Stimulated activated CD4-positive, alpha-beta T cell treated with anti-CD3 and anti-CD28 coated beads, Interleukin-4, amount 100 ng/mL, for 1 hour (primary cell): ENCODE results near the gene ZDHHC11.
"Not testable (repeated sequence)": the region's sequence is repeated elsewhere in the genome, so short reads cannot be mapped to it uniquely, and the experiment has no call there.

ENCODE experiments used
- DNase-seq: peaks from one replicate; pipeline ENCODE4 v3.0.0-alpha.2; 2020

The ZDHHC11 gene

DNA sequence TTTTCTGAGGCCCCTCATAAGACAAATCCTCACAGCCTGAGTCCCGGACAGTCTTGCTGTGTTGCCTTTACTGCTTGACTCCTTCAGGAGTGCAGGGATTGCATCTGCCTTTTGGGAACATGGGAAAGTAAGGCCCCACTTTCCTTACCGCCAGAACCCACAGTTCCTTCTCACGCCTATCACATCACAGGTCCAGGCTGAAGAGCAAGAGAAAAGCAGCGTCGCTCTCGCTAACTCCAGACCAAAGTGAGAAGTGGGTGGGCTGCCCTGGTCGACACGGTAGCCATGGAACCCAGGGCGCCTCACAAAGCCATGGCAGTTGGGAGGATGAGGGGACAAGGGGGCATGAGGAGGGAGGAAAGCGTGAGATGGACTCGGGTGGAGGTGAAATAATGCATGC, 7.9 kb upstream of the ZDHHC11 start:
- no peak for DNase-seq

DNA sequence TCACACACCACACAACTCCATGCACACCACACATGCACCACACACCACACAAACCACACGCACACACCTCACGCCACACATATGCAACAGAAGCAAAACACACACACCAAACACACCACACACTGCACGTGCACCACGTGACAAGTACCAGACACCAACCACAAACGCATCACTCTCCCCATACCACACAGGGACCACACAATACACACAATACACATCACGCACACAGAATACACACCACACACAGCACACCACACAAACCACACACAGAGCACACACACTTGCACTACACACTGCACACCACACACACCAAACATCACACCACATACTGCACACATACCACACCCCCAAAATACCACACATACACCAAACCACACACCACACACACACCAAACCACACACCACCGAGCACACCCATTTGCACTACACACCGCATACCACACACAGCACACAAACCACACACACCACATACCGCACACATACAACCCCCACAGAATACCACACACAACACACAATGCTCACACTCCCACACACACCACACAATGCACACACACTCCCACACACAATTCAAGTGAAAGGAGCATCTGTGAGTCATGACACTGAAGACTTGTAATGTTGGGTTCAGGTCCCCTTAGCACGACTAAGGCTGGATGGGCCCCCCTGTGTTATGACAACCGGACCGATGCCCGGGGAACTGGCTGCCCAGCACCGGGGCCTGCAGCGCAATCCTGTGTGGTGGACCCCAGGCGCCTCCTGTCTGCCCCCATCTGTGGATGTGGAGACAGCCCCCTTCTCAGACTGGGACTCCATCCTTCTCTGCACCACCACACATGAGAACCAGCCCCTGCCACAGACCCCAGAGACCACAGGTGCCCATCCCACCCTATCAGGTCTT, 6.0 kb upstream of the ZDHHC11 start:
- no peak for DNase-seq

DNA sequence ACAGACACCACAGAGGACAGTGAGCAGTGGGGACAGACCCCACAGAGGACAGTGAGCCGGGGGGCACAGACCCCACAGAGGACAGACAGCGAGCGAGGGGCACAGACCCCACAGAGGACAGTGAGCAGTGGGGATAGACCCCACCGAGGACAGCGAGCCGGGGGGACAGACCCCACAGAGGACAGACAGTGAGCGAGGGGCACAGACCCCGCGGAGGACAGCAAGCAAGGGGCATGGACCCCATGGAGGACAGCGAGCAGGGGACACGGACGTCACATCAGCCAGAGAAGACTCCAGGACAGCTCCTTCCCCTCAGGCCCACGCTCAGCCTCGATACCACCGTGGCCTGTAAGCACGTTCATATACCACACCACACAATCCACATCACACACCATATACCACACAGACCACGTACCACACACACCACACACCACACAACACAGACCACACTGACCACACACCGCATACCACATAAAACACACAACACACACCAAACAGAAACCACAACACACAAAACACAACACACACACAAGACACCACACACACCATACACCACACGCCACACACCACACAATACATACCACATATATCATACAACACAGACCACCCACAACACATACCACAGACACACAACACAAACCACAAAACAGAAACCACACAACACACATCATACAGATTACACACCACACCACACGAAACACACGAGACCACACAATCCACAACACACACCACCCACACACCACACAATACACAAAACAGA, 5.2 kb upstream of the ZDHHC11 start:
- DNase-seq: no peak

DNA sequence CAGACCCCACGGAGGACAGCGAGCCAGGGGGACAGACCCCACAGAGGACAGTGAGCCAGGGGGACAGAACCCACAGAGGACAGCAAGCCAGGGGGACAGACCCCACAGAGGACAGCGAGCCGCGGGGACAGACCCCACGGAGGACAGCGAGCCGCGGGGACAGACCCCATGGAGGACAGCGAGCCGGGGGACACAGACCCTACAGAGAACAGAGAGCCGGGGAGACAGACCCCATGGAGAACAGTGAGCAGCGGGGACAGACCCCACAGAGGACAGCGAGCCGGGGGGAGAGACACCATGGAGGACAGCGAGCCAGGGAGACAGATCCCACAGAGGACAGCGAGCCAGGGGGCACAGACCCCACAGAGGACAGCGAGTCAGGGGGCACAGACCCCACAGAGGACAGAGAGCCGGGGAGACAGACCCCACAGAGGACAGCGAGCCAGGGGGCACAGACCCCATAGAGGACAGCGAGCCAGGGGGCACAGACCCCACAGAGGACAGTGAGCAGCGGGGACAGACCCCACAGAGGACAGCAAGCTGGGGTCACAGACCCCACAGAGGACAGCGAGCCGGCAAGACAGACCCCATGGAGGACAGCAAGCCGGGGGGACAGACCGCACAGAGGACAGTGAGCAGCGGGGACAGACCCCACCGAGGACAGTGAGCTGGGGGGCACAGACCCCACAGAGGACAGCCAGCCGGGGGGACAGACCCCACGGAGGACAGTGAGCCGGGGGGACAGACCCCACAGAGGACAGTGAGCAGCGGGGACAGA, 4.4 kb upstream of the ZDHHC11 start:
- DNase-seq: no peak

DNA sequence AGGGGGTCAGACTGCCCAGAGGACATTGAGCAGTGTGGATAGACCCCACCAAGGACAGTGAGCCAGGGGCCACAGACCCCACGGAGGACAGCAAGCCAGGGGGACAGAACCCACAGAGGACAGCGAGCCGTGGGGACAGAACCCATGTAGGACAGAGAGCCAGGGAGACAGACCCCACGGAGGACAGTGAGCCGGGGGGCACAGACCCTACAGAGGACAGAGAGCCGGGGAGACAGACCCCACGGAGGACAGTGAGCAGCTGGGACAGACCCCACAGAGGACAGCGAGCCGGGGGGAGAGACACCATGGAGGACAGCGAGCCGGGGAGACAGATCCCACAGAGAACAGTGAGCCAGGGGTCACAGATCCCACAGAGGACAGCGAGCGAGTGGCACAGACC, 3.4 kb upstream of the ZDHHC11 start:
- DNase-seq: no peak

DNA sequence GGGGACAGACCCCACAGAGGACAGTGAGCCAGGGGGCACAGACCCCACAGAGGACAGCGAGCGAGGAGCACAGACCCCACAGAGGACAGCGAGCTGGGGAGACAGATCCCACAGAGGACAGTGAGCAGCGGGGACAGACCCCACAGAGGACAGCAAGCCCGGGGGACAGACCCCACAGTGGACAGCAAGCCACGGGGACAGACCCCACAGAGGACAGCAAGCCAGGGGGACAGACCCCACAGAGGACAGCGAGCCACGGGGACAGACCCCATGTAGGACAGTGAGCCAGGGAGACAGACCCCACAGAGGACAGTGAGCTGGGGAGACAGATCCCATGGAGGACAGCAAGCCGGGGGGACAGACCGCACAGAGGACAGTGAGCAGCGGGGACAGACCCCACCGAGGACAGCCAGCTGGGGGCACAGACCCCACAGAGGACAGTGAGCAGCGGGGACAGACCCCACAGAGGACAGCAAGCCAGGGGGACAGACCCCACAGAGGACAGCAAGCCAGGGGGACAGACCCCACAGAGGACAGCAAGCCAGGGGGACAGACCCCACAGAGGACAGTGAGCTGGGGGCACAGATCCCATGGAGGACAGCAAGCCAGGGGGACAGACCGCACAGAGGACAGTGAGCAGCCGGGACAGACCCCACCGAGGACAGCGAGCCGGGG, 2.8 kb upstream of the ZDHHC11 start:
- not testable (repeated sequence) for DNase-seq

DNA sequence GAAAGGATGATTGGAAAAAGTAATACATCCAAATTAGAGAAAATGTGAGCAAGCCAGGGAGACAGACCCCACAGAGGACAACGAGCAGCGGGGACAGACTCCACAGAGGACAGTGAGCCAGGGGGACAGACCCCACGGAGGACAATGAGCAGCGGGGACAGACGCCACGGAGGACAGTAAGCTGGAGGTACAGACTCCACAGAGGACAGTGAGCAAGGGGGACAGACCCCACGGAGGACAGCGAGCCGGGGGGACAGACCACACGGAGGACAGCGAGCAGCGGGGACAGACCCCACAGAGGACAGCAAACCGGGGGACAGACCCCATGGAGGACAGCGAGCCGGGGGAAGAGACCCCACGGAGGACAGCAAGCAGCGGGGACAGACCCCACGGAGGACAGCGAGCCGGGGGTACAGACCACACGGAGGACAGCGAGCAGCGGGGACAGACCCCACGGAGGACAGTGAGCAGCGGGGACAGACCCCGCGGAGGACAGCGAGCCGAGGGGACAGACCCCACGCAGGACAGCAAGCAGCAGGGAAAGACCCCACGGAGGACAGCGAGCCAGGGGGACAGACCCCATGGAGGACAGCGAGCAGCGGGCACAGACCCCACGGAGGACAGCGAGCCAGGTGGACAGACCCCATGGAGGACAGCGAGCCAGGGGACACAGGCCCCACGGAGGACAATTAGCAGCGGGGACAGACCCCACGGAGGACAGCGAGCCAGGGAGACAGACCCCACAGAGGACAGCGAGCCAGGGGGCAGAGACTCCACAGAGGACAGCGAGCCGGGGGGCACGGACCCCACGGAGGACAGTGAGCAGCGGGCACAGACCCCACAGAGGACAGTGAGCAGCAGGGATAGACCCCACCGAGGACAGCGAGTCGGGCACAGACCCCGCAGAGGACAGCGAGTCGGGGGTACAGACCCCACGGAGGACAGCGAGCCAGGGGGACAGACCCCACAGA, 1.9 kb upstream of the ZDHHC11 start:
- peak; percentile 1 for DNase-seq

DNA sequence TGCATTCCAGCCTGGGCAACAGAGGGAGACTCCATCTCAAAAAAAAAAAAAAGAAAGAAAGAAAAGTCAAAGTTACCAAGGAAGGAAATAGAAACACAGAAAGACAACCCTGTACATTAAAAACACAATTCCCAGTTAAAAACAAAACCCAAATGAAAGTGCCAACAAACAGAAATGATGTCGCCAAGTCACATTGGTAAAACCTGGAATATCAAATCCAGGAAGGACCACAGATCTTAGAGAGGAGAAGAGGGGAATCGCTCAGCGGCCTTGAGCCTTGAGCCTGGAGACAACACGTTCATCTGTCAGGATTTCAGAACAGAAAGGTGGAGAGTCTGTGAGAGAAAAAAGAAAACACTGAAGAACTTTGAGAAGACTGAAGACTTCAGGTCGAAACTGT, 1.2 kb upstream of the ZDHHC11 start:
- DNase-seq: no peak

DNA sequence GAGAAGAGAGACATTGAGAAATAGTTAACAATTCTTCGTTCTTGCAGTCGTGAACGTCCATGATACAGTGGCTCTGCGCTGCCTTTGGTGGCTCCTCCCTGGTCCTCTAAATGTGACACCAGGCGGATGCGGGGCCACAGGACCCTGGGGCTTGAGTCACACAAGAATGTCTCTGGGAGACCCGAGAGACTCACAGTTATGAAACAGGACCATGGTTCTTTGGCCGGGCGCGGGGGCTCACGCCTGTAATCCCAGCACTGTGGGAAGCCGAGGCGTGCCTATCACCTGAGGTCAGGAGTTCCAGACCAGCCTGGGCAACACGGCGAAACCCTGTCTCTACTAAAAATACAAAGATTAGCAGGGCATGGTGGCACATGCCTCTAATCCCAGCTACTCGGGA, 767 bp upstream of the ZDHHC11 start:
- DNase-seq: no peak

DNA sequence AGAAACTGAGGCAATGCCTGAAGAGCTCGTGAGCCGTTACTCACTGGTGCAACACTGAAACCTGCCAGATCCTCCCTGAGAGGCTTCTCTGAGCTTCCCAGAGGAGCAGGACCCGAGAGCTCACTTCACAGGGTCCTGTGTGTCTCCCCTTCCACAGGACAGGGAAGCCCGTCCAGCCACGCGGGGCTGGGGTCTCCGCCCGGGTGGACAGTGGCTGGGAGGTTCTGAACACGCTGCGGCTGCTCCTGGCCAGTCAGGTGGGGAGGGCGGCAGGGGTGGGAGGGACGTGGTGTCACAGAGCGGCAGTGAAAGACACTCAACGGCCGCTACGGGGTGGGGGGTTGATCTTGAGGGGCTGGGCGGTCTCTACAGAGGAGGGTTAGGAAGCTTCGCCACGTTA, 290 bp upstream of the ZDHHC11 start:
- peak; percentile 0 for DNase-seq

DNA sequence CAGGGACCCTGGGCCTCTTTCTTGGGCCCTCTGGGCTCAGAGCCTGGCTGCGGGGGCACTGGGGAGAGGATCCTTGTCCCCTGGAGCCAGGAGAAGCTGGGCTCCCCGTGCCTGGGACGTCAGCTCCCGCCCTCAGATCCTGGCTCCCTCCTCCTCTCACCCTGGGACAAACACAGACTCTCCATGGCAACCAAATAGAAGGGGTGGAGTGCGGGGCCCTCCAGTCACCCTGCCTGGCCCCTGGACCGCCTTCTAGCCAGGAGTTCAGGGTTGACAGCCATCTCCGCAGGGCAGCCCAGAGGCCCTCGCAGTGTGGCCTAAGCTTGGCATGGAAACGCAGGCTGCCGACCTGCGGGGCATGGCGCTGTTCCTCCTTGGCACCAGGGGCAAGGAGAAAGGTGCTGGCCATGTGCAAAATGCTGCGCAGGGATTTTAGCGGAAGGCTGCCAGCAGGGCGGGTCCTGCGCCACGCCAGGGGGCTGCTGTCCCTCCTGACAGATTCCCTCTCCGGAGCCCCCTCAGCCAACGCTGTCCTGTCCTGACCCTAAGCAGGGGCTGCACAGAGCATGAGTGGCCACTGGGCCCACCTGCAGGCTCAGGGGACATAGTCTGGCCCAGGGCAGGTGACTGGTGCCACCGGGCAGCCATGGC, 1.0 kb downstream of the ZDHHC11 start:
- DNase-seq: no peak

DNA sequence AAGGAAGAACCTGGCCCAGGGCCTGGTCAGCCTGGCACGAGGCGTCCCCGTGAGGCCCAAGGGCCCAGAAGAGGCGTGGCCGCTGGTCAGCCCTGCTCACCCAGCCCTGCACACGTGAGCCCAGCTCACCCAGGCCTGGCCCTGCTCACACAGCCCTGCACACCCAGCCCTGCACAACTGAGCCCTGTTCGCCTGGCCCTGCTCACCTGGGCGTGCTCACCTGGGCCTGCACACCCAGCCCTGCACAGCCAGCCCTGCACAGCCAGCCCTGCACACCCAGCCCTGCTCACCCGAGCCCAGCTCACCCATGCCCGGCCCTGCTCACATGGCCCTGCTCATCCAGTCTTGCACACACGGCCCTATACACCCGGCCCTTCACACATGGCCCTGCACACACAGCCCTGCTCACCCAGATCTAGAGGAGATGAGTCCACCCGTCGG, 2.1 kb downstream of the ZDHHC11 start:
- no peak for DNase-seq

DNA sequence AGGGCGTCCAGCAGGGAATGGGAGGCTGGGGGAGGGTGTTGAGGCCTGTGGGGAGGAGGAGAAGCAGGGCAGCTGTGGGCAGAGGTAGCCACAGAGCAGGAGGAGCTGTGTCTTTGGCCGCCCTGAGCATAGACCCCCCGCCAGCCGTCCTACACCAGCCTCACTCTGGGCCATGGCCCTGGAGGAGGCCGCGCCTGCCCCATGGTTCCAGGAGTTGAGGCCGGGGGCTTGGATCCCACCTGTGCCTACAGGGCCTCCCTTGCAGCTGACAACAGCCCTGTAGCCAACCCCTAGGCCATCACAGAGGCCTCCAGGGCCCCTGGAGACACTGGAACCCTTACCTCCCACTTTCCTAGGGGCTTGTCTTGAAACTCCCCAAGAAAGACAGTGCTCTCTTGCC, 3.0 kb downstream of the ZDHHC11 start:
- not testable (repeated sequence) for DNase-seq

DNA sequence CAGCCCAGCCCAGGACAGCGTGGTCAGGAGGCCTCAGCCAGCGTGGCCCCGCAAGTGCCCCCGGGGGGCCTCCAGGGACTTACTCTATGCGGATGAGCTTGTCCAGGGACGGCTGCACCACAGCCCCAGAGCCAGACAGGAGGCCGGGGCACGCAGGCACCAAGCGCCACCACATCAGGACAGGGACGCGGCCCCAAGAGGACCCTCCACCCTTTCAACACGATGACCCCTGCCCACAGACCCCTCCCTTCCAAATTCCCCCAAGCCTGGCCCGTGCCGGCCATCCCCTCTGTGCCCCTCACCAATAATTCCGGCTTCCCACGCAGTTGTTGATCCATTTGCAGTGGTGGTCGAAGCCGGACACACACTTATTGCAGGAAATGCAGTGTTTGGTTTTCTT, 3.6 kb downstream of the ZDHHC11 start:
- DNase-seq: not testable (repeated sequence)

DNA sequence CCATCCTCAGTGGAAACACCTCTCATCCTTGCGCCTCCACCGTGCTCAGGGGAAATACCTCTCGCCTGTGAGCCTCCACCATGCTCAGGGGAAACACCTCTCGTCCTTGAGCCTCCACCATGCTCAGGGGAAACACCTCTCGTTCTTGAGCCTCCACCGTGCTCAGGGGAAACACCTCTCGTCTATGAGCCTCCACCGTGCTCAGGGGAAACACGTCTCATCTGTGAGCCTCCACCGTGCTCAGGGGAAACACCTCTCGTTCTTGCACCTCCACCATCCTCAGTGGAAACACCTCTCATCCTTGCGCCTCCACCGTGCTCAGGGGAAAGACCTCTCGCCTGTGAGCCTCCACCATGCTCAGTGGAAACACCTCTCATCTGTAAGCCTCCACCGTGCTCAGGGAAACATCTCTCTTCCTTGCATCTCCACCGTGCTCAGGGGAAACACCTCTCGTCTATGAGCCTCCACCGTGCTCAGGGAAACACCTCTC, 4.1 kb downstream of the ZDHHC11 start:
- DNase-seq: not testable (repeated sequence)

DNA sequence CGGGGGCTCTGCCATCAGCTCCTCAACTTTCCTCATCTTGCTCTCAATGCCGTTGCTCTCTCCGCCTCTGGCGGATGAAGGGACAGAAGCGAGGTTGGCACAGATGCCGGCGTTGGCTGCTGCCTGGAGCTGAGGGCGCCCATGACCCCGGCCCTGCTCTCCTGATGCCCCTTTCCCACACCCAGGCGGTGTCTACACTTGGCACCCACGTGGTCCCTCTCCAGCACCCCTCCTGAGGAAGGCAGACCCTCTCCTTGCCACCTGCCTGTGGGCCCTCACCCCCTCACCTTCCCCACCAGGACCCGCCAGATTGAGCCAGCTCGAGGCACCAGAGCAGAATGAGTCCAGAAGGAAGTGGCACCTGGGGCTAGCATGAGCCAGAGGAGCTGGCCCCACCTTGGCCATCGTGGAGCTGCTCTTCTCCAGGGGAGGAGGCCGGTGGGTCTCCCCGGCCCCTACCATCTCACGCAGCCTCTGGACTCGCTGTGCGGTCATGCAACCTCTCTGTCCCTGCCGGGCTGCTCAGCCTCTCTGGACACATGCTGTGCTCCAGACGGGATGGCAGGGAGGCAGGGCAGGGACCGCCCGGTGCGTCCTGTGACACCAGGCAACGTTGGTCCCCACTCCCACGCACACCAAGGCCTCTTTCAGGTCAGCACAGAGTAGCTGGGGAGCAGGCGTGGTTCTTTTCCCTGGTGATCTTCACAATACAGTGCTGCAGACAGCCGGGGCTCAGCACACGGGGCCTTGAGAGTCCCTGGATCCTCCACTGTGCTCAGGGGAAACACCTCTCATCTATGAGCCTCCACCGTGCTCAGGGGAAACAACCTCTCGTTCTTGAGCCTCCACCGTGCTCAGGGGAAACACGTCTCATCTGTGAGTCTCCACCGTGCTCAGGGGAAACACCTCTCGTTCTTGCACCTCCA, 4.8 kb downstream of the ZDHHC11 start:
- DNase-seq: not testable (repeated sequence)

DNA sequence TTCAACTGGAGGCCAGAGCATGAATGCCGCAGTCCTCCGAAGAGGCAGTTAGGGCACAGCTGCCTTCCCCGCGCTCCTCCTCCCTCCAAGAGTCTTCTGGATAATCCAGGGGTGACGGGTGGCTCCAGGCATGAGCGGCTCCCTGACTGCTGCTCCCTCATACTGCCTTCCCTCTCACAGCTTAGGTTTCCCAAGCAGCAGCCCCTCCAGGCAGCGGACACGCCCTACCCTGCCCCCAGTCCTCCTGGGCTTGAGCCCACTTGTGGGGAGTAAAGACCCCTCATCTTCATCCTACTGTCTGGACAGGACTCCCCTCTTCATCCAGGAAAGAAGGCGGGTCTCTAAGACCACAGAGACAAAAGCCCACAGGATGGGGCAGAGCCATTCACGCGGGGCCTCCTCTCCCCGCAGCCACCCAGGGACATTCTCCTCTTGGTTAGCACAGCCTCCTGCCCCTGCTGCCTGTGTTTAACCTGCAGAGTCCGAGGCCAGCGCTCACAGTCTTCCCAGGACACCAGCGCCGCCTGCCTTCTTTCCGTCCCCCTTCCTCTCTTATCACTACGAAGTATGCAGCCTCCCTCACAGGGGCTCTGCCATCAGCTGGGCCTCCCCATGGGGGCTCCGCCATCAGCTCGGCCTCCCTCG, 5.6 kb downstream of the ZDHHC11 start:
- DNase-seq: not testable (repeated sequence)

DNA sequence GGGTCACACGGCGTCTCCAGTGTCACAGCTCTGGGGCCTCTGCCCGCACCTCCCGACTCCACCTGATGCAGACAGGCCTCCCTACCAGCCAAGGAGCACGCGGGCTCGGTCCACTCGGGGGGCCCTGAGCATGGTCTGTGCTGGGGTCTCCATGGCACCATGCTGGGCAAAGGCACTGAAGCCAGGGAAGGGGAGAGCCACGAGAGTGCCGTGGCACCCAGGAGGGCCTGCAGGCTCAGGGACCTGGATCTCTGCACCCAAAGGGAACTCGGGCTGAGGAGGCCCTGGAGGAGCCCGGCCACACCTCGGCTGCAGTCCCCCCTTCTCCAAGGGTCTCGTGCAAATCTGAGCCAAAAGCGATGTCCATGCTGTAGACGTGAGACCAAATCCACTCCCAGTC, 6.4 kb downstream of the ZDHHC11 start:
- DNase-seq: not testable (repeated sequence)

DNA sequence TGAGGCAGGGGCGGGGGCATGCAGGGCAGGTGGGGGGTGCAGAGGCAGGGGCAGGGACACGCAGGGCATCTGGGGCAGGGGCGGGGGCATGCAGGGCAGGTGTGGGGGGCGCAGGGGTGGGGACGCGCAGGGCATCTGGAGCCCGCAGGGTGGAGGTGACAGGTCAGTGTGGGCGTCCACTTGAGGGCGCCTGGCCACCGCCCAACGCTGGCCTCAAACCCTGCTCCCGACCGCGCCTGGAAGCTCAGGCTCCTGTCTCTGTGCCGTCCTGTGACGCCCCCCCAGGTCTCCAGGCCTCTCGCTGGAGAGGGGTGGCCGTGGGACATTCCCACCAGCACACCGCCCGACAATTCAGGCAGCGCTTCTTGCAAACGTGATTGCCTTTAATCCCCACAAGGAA, 6.9 kb downstream of the ZDHHC11 start:
- DNase-seq: not testable (repeated sequence)
